Stomach (tissue), 4 donors: ENCODE results near the gene CEL.

Source experiments
- CTCF ChIP-seq, 7 experiments: fragments of 450-650 bp in 4 of 7; fragments of 200-600 bp in 3 of 7; sonication (generic) in 3 of 7; IDR thresholded peaks; one replicate each; pipeline ENCODE4 v1.5.1; 2016 to 2019; ENCODE audit warnings: antibody characterized with exemption in 7 of 7, control low read depth in 2 of 7, mild to moderate bottlenecking in 1 of 7
- POLR2AphosphoS5 ChIP-seq, 3 donors: sonication (generic); formaldehyde crosslinking; IDR thresholded peaks; one replicate each; pipeline ENCODE4 v1.6.1; 2016; ENCODE audit warnings: antibody characterized with exemption in 3 of 3

GRCh38 chr9:133054194-133054890 is 7.4 kb upstream of the CEL start:
- no peak for TF ChIP-seq CTCF (IDR thresholded peaks at IDR 0.05)
- TF ChIP-seq POLR2AphosphoS5 (IDR thresholded peaks at IDR 0.05), result no peak
